IPS-20b (cell line): ENCODE data around the gene TNFRSF4.
"Not testable (repeated sequence)": the region's sequence is repeated elsewhere in the genome, so short reads cannot be mapped to it uniquely, and the experiment has no call there.

Experiments
- H3K27ac ChIP-seq: one replicate; pipeline ENCODE4 v1.5.1; 2013; ENCODE audit warnings: low read length
- H3K27me3 ChIP-seq: 2 replicates; pipeline ENCODE4 v1.6.1; 2013; ENCODE audit warnings: mild to moderate bottlenecking, low read length, inconsistent platforms; ENCODE audit not compliant: insufficient read depth
- H3K36me3 ChIP-seq: 2 replicates; pipeline ENCODE4 v1.6.1; 2013; ENCODE audit warnings: low read depth, mild to moderate bottlenecking, inconsistent platforms, low read length, moderate library complexity; ENCODE audit not compliant: insufficient read depth
- H3K4me1 ChIP-seq: 2 replicates; pipeline ENCODE4 v1.6.1; 2013; ENCODE audit warnings: mild to moderate bottlenecking, control low read depth, inconsistent platforms, low read length, moderate library complexity; ENCODE audit not compliant: insufficient read depth
- H3K4me3 ChIP-seq: 2 replicates; pipeline ENCODE4 v1.5.1; 2013; ENCODE audit warnings: mild to moderate bottlenecking, low read length, inconsistent platforms
- H3K9ac ChIP-seq: 2 replicates; pipeline ENCODE4 v1.6.1; 2013; ENCODE audit warnings: low read depth, mild to moderate bottlenecking, inconsistent platforms, low read length, moderate library complexity
- H3K9me3 ChIP-seq: 2 replicates; pipeline ENCODE4 v1.6.1; 2013; ENCODE audit warnings: mild to moderate bottlenecking, low read depth, low read length, inconsistent platforms; ENCODE audit not compliant: insufficient read depth

TNFRSF4 gene

GRCh38 chr1:1200876-1201810 lies 12.8 kb downstream of the TNFRSF4 start:
- Histone ChIP-seq H3K4me1 (no peaks in the 10 kb centered on the region), H3K4me3 (peak overlapping the region; percentile 38; the same call in 1 of the 2 replicates), H3K36me3 (no peaks in the 10 kb centered on the region), H3K9ac (no peak overlapping the region), H3K27me3 (peaks cover 27% of the 10 kb centered on the region), H3K9me3 (no peaks in the 10 kb centered on the region), H3K27ac (no peak overlapping the region)

GRCh38 chr1:1199961-1200875 lies 13.7 kb downstream of the TNFRSF4 start:
- no peak overlapping the region for H3K9ac ChIP-seq
- H3K27me3 ChIP-seq, result peaks cover 17% of the 10 kb centered on the region
- H3K36me3 ChIP-seq, result no peaks in the 10 kb centered on the region
- no peak overlapping the region for H3K4me3 ChIP-seq
- no peaks in the 10 kb centered on the region for H3K4me1 ChIP-seq
- H3K27ac ChIP-seq, result no peak overlapping the region
- H3K9me3 ChIP-seq, result no peaks in the 10 kb centered on the region

- no peaks in the 10 kb centered on the region for H3K36me3 ChIP-seq
- H3K27ac ChIP-seq, result no peak overlapping the region
- H3K27me3 ChIP-seq, result peaks cover 11% of the 10 kb centered on the region
- no peaks in the 10 kb centered on the region for H3K4me1 ChIP-seq
- peaks cover 2% of the 10 kb centered on the region; the same call in 1 of the 2 replicates for H3K9me3 ChIP-seq
- no peak overlapping the region for H3K9ac ChIP-seq
- no peak overlapping the region for H3K4me3 ChIP-seq
Measured at GRCh38 chr1:1199141-1199960, 14.6 kb downstream of the TNFRSF4 start.

GRCh38 chr1:1198423-1199140 lies 15.4 kb downstream of the TNFRSF4 start:
- H3K9ac ChIP-seq, result no peak overlapping the region
- no peaks in the 10 kb centered on the region for H3K4me1 ChIP-seq
- H3K27ac ChIP-seq, result no peak overlapping the region
- no peaks in the 10 kb centered on the region for H3K36me3 ChIP-seq
- peaks cover 11% of the 10 kb centered on the region for H3K27me3 ChIP-seq
- peaks cover 8% of the 10 kb centered on the region; the same call in 1 of the 2 replicates for H3K9me3 ChIP-seq
- no peak overlapping the region for H3K4me3 ChIP-seq

GRCh38 chr1:1197551-1198422 lies 16.2 kb downstream of the TNFRSF4 start:
- Histone ChIP-seq H3K4me1 (no peaks in the 10 kb centered on the region), H3K27me3 (peaks cover 11% of the 10 kb centered on the region), H3K9ac (no peak overlapping the region), H3K36me3 (no peaks in the 10 kb centered on the region), H3K9me3 (peaks cover 9% of the 10 kb centered on the region; the same call in 1 of the 2 replicates), H3K4me3 (no peak overlapping the region), H3K27ac (no peak overlapping the region)

DNA sequence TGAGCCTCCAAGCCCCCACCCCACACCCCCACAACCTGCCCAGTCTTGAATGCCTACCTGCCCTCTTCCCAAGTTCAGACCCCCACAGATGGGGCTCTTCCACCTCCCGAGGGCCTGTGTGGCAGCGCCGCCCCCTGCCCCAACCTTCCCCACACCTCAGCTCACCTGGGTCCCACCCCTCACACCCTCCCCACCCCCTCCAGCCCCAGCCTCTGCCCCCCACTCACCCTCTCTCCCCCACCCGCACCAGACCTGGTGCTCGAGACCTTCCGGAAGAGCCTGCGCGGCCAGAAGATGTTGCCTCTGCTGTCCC lies 16.8 kb downstream of the TNFRSF4 start:
- H3K4me3 ChIP-seq, result no peak overlapping the region
- no peak overlapping the region for H3K9ac ChIP-seq
- peaks cover 11% of the 10 kb centered on the region for H3K27me3 ChIP-seq
- no peaks in the 10 kb centered on the region for H3K36me3 ChIP-seq
- H3K4me1 ChIP-seq, result no peaks in the 10 kb centered on the region
- no peak overlapping the region for H3K27ac ChIP-seq
- peaks cover 15% of the 10 kb centered on the region; the same call in 1 of the 2 replicates for H3K9me3 ChIP-seq

GRCh38 chr1:1196431-1197187 lies 17.3 kb downstream of the TNFRSF4 start:
- H3K36me3 ChIP-seq, result no peaks in the 10 kb centered on the region
- H3K4me1 ChIP-seq, result no peaks in the 10 kb centered on the region
- H3K9me3 ChIP-seq, result peaks cover 17% of the 10 kb centered on the region
- H3K27me3 ChIP-seq, result peaks cover 11% of the 10 kb centered on the region
- H3K4me3 ChIP-seq, result no peak overlapping the region
- no peak overlapping the region for H3K9ac ChIP-seq
- H3K27ac ChIP-seq, result no peak overlapping the region

GRCh38 chr1:1195726-1196125 lies 18.2 kb downstream of the TNFRSF4 start:
- H3K4me3 ChIP-seq, H3K27ac ChIP-seq, H3K4me1 ChIP-seq, H3K36me3 ChIP-seq, H3K9ac ChIP-seq: not testable (repeated sequence)
- Histone ChIP-seq H3K9me3 (peaks cover 24% of the 10 kb centered on the region), H3K27me3 (peaks cover 11% of the 10 kb centered on the region)

DNA sequence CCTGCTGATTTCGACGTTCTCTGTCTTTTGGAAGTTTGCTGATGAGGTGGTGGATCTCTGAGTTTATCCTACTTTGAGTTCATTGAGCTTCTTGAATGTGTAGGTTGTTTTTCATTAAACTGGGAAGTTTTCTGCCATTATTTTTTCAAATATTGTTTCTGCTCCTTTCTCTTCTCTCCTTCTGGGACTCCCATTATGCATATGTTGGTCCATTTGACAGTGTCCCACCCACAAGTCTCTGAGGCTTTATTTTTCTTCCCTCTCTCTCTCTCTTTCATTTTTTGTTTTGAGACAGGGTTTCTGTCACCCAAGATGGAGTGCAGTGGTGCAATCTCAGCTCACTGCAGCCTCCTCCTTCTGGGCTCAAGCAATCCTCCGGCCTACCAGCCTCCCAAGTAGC lies 19.2 kb downstream of the TNFRSF4 start:
- H3K4me3 ChIP-seq, result no peak overlapping the region
- H3K9me3 ChIP-seq, result peaks cover 28% of the 10 kb centered on the region
- no peak overlapping the region for H3K9ac ChIP-seq
- H3K36me3 ChIP-seq, result no peaks in the 10 kb centered on the region
- H3K4me1 ChIP-seq, result no peaks in the 10 kb centered on the region
- peaks cover 1% of the 10 kb centered on the region; the same call in 1 of the 2 replicates for H3K27me3 ChIP-seq
- no peak overlapping the region for H3K27ac ChIP-seq

- no peaks in the 10 kb centered on the region for H3K36me3 ChIP-seq
- H3K27ac ChIP-seq, result no peak overlapping the region
- no peak overlapping the region for H3K4me3 ChIP-seq
- H3K9ac ChIP-seq, result no peak overlapping the region
- peaks cover 28% of the 10 kb centered on the region for H3K9me3 ChIP-seq
- no peaks in the 10 kb centered on the region; the same call in 1 of the 2 replicates for H3K27me3 ChIP-seq
- no peaks in the 10 kb centered on the region for H3K4me1 ChIP-seq
Measured at GRCh38 chr1:1191734-1192133, 22.2 kb downstream of the TNFRSF4 start.
